ENCODE data around the gene ETV6.

Gene ETV6

DNA sequence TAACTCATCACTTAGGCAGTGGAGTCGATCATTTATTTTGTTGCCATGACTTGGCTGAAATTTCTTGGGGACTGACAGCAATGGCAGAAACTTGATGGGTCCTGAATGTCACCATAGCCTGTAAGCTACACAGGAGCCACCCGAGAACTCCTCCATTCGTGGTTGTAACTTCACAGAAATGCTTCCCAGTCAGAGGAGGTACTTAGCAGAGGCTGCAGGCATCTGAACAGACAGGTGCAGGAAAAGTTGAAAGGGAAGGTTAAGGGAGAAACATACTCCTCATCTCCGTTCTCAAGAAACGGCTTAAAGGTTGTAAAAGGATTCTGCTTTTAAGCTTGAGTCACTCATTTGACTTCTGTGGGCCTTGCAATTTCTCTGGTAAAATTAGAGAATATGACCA, 47.7 kb downstream of the ETV6 start:
- FAIRE-seq, result no peak

- FAIRE-seq, result no peak
Observed at GRCh38 chr12:11697670-11698387, 48.4 kb downstream of the ETV6 start.

DNA sequence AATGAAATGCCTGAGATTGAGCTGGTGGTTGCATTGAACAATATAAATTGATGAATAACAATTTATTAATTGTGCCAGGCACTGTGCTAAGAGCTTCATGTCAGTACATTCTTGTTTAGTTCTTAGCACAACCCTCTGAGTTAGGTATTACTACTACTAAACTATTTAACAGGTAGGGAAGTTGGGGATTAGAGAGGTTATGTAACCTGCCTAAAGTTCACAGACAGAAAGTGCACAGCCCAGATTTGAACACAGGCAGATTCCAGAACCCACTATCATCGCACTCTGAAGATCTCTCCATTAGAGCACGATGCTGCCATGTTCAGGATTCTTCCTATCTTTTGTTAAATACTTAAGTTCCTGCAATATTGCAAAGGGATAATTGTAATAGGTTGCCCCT, 49.3 kb downstream of the ETV6 start:
- FAIRE-seq, result no peak

GRCh38 chr12:11701433-11701832, 52.0 kb downstream of the ETV6 start:
- FAIRE-seq, result peak; percentile 33

GRCh38 chr12:11702959-11703358, 53.5 kb downstream of the ETV6 start:
- no peak for FAIRE-seq

GRCh38 chr12:11703378-11703777, 53.9 kb downstream of the ETV6 start:
- no peak for FAIRE-seq

- no peak for FAIRE-seq
Observed at GRCh38 chr12:11704089-11704488, 54.6 kb downstream of the ETV6 start.

GRCh38 chr12:11705010-11705409, 55.5 kb downstream of the ETV6 start:
- no peak for FAIRE-seq

DNA sequence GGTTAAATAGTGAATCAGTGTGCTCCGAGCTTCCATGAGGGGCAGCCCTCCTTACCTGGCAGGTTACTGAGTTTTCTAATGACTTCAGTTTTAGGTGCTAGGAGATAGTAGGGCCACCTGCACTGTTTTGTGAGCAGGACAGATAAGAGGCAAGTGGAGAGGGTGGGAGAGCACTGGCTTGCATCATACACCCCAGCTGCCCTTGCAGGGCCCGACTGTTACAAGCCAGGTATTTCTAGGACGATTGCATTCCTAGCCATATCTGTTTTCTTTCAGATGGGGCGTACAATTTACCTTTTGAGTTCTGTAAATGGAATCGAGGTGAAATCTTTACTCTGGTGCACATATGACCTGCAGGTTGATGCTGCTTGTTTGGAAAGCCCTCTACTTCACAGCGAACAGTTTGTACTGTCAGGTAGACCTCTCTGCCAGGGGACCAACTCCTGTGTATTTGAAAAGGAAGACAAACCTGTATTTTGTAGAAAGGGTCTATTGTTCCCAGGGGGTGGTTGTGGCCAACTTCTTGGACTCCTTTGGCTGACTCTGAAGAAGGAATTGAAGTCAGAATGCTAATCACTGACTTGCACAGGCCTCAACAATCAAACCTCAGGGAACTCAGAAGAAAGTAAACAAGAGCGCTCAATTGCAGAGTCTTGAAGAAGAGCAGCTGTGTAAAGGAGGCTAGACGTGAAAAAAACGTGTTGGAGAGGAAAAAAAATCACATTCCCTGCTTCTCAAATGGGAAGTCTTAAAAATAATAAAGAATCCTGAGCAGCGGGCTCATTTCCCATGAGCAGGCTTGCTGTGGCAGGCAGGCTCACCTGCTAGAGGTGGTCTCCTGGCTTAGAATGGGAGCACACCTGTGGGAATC, 57.3 kb downstream of the ETV6 start:
- FAIRE-seq, result no peak

DNA sequence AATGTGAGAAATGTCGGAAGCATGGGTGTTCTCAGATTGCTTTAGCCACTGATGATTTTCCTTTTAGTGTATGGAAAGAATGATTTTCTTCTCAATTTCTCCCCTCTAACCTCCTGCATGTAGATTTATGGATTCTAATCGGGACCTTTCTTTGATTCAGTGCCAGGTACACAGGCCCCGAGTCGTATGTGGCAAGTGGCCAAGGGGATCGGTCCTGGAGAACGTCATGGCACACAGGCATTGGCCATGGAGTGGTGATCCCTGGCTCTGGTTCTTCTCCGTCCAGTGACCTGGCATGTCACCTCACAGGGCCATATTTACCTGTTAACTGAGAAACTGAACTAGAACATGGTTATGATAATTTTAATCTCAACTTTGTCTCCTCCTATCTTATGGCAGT, 58.1 kb downstream of the ETV6 start:
- FAIRE-seq, result no peak

DNA sequence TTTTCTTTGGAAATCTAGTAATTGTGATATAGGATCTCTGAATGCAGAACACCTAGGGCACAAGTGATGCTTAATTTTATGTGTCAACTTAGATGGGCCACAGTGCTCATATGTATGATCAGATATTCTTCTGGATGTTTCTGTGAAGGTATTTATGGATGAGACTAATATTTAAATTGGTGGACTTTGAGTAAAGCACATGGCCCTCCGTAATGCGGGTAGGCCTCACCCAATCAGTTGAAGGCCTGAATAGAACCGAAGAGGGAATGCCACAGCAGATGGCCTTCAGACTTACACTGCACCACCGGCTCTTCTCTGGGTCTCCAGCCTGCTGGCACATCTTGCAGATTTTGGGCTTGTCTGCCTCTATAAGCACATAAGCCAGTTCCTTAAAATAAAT, 60.0 kb downstream of the ETV6 start:
- FAIRE-seq, result no peak

- no peak for FAIRE-seq
Observed at GRCh38 chr12:11710431-11710830, 61.0 kb downstream of the ETV6 start.

DNA sequence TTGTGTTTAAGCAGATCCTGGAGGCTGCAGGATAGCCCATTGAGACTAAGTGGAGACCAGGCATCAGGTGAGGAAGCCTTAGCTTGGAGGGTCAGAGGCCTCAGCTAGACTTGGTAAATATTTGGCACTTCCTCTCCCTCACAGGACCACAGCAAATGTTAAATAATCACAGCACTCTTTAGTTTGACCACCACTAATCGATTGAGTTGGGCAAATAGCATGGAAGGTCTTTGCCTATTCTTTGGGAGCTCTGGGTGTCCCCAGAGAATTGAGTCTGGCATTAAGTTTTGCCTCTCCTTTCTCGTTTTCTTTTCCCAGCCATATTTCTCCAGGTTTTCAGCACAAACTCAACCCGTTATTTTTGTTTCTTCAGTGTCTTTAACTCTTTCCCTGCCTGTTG, 61.4 kb downstream of the ETV6 start:
- FAIRE-seq, result no peak

DNA sequence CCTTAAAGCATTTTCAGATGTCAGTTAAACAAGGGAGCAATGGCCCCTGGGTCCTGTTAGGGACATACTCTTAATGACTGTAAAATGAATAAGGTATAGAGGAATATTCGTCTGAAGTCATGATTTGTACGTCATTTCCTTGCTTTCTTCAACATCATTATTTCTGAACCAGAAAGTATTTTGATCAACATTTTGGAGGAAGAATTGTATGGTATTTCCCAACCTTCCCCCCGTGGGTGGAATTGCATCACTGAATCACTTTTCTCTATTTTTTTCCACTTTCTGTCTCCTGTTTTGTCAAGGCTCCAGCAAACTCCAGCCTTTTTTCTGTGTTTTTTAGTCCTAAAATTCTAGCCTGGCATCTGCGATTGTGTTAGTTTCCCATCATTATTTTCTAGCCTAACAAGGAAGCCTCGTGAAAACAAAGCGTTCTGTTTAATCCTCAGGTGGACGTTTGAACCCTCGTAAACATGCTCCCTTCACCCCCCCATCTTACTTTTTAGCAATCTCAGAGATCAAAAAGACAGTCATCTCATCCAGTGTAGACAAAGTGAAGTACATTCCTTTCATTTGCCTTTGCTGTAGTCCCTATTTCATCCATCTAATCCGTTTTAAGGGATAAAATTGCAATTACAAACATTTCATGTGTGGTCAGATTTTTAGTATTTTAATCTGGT, 62.3 kb downstream of the ETV6 start:
- no peak for FAIRE-seq

GRCh38 chr12:11712491-11712890, 63.0 kb downstream of the ETV6 start:
- FAIRE-seq, result no peak

- no peak for FAIRE-seq
Observed at GRCh38 chr12:11713202-11713601, 63.7 kb downstream of the ETV6 start.

- no peak for FAIRE-seq
Observed at GRCh38 chr12:11714626-11715025, 65.2 kb downstream of the ETV6 start.

GRCh38 chr12:11715621-11716020, 66.1 kb downstream of the ETV6 start:
- FAIRE-seq, result no peak

- no peak for FAIRE-seq
Observed at GRCh38 chr12:11716794-11717518, 67.5 kb downstream of the ETV6 start.

- FAIRE-seq, result no peak
Observed at GRCh38 chr12:11717519-11717961, 68.1 kb downstream of the ETV6 start.

DNA sequence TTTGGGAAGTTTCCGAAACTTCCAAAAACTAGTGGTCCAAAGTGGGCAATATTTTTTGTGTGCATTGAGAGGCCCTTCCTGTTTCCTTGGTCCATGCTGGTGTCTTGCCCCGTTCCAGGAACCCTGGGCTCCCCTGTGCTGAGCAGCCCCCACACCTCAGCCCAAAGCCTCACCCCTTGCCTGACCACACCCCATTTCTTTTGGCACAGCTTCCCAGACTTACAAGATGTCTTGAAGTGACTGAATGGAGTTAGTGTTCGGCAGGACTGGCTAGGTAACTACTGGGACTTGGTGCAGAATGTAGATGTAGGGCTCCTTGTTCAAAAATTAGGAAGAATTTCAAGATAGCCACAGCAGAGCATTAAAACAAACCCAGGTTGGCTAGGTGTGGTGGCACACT, 68.6 kb downstream of the ETV6 start:
- no peak for FAIRE-seq

- no peak for FAIRE-seq
Observed at GRCh38 chr12:11718768-11719253, 69.3 kb downstream of the ETV6 start.

DNA sequence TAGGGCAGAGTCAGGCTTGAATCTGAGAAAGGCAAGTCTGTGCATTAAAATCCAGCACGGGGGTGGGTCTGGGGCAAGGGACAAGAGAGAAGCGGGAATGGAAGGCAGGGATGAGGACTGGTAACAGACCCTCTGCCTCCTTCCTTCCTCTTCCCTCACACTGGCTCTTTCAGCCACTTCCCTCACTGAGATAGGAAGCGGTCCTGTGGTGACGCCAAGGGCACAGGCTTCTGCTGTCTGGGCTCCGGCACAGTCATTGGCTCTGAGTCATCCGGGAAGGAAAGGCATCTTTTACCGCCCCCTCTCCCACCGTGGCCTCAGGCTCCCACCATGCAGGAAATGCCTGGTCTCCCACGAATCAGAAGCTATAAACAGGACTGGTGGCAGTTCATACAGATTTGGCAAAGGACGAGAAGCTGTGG, 70.2 kb downstream of the ETV6 start:
- no peak for FAIRE-seq
